GM10266 (cell line): ENCODE results near the gene GUCA2A.

Experiments used
- DNase-seq: peaks from one replicate; pipeline ENCODE4 v3.0.0; 2012; ENCODE audit errors: extremely low spot score
- TF ChIP-seq, protein P1 (sequence below): IDR thresholded peaks from 2 replicates; pipeline ENCODE4 v1.5.1; 2012; ENCODE audit warnings: mild to moderate bottlenecking, low read depth; ENCODE audit not compliant: control insufficient read depth, insufficient read depth; ENCODE audit errors: missing control alignments

Gene GUCA2A

DNA sequence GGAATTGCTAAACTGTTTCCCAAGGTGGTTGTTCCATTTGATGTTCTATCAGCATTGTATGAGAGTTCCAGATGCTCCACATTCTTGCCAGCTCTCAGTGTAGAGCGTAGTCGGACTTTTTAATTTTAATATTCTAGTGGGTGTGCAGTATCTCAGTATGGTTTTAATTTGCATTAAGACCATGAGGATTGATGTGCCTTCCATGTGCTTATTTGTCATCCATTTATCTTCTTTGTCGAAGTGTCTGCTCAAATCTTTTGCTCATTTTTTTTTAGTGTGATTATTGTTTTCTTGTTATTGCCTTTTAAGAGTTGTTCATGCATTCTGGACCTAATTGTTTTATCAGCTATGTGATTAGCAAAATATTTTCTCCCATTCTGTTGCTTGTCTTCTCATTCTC lies 25.1 kb downstream of the GUCA2A start:
- TF ChIP-seq, protein P1, sequence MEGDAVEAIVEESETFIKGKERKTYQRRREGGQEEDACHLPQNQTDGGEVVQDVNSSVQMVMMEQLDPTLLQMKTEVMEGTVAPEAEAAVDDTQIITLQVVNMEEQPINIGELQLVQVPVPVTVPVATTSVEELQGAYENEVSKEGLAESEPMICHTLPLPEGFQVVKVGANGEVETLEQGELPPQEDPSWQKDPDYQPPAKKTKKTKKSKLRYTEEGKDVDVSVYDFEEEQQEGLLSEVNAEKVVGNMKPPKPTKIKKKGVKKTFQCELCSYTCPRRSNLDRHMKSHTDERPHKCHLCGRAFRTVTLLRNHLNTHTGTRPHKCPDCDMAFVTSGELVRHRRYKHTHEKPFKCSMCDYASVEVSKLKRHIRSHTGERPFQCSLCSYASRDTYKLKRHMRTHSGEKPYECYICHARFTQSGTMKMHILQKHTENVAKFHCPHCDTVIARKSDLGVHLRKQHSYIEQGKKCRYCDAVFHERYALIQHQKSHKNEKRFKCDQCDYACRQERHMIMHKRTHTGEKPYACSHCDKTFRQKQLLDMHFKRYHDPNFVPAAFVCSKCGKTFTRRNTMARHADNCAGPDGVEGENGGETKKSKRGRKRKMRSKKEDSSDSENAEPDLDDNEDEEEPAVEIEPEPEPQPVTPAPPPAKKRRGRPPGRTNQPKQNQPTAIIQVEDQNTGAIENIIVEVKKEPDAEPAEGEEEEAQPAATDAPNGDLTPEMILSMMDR, result no peak
- no peak for DNase-seq

DNA sequence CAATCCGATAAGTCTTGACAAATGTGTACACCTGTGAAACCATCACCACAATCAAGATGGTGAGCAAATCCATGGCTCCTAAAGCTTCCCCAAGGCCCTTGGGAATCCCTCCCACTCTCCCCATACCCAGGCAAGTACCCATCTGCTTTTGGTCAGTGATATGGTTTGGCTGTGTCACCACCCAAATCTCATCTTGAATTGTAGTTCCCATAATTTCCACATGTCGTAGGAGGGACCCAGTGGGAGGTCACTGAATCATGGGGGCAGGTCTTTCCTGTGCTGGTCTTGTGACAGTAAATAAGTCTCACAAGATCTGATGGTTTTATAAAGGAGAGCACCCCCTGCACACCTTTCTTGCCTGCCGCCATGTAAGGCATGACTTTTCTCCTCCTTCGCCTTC lies 26.0 kb downstream of the GUCA2A start:
- TF ChIP-seq, protein P1, result no peak
- DNase-seq, result no peak

DNA sequence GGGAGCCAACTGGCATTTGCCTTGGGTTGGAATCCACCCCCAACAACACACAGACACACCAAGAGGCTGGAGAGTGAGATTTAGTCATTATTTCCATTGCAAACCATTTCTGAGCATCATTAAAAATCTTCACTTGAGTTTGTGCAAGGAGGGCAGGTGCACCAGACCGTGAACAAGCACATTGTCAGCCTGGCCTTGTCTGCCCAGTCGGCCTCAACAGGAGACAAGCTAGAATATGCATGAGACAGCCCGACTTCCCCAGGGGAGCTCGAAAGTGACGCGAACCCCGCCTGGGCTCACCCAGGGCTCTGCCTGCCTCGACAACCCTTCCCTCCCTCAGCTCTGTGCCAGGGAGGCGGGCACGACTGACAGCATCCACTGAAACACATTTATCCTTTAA lies 26.8 kb downstream of the GUCA2A start:
- DNase-seq, result no peak

DNA sequence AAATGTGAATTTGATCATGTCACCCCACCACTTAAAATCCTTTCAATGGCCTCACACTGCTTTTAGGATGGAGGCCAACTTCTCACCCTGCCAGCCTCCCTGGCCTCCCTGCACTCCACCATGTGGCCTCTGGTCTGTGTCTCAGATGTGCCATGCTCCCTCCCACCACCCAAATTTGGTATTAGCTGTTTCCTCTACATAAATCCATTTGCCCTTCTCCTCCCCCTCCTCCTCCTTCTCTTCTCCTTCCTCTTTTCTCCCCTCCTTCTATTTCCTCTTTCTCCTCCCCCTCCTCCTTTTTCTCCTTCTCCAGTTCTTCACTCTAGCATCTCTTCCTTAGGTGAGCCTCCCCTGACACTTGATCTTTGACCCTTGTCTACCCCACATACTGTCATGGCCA lies 28.1 kb downstream of the GUCA2A start:
- TF ChIP-seq, protein P1, result no peak
- DNase-seq, result no peak

More for the DNA sequence above, 26.8 kb downstream of the GUCA2A start:
- TF ChIP-seq, protein P1, result no peak

DNA sequence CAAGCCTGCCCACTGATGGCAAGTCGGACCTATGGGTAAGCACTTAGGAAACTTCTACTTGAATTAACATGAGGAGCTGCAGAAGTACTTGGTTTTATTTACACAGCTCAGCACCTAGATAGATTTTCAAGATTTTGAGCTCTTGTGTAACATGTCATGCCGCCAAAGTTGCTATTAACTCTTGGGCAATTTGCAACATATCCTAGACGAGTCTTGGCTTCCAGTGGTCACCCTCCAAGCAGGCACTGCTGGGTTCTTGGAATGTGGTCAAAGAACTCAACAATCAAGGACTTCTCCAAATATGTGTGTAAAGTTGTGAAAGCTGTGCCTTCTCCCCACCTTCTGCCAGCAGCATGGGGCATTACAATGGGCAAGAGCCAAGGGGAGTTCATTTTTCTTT lies 29.1 kb downstream of the GUCA2A start:
- TF ChIP-seq, protein P1, result no peak
- no peak for DNase-seq

DNA sequence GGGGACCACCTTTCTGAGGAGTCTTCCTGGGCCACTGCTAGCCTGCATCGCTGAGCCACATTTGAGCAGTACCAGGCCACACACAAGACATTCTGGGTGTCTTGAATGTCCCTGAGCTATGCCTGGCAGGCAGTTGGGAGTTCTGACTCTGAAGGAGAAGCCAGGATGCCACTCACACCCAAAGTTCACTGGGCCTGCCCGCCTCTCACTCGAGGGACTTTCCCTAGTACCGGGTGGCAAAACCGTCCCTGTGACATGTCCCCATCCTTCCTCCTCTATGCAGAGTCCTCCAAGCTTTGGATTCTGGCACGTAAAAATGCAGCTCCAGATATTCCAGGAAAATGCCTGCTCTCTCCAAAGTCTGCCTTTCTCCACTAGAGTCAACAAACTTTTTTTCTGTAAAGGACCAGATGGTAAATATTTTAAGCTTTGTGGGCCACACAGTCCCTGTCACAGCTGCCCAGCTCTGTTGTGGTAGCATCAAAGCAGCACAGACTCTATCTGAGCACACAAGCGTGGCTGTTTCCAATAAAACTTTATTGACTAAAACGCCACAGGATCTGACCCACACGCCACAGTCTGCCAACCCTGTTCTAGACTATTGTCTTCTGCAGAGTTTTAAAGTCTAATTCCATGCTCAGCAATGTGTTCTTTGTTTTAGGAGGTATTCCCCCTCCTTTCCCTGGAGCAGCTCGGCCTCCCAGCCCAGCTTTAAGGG lies 30.6 kb downstream of the GUCA2A start:
- TF ChIP-seq, protein P1, result no peak
- DNase-seq, result no peak

DNA sequence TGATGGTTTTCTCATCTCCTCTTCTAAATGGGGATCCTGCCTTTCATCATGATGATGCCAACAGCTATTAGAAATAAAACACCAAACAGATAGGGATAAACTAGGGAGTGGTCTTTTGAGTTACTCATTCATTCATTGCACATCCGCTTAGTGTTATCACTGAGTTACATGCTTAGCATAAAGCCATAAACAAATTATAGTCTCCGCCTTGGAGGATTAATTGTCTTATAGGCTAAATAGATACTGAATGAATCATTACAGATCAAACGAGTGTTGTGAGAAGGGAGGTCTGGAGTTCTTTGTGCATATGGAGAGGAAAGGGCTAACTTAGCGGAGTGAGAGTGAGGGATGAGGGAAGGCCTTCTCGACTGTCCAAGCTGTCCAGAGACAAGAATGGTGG lies 31.2 kb downstream of the GUCA2A start:
- DNase-seq, result no peak
- TF ChIP-seq, protein P1, result no peak
